Bone marrow (tissue), 2 donors: Measurements from ENCODE around the gene RIMKLB.

Experiments
- DNase-seq, 2 donors: peaks; one replicate each; lab custom pipeline; 2025; lab: John Stamatoyannopoulos, UW

RIMKLB gene, protein sequence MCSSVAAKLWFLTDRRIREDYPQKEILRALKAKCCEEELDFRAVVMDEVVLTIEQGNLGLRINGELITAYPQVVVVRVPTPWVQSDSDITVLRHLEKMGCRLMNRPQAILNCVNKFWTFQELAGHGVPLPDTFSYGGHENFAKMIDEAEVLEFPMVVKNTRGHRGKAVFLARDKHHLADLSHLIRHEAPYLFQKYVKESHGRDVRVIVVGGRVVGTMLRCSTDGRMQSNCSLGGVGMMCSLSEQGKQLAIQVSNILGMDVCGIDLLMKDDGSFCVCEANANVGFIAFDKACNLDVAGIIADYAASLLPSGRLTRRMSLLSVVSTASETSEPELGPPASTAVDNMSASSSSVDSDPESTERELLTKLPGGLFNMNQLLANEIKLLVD

DNA sequence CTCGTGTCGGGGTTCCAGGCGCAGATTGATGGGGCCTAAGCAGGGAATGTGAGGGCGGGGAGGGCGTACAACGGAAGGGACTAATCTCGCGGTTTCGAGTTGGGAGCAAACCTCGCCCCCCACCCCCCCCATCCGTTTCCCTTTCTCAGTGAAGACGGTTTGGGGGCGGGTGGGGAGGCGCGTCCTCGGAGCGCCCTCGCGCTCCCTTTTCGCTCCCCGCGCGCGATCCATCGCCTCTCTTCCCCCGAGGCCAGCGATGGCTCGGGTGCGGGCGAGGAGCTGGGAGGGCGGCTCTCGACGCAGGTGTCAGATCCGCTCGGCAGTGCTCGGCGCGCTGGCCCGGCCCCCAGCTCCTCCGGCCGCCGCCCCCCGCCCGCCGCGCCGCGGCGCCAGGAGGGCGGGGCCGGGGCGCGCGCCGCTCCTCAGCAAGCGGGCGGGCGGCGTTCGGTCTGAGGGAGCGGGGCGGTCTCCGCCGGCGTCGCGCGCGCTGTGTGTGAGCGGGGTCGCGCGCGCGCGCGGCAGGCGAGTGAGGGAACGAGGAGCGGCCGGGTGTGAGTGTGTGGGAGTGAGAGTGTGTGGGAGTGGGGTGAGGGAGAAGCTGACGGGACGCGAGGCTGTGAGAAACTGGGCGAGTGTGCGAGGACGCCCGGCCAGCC, at the start of gene RIMKLB:
Gene RIMKLB (plus strand): TSS at position 516 of the 656 bp plus-strand sequence. CDS start 15,876 bp downstream, outside the sequence.
- DNase-seq, result peak; percentile 43 to 80

DNA sequence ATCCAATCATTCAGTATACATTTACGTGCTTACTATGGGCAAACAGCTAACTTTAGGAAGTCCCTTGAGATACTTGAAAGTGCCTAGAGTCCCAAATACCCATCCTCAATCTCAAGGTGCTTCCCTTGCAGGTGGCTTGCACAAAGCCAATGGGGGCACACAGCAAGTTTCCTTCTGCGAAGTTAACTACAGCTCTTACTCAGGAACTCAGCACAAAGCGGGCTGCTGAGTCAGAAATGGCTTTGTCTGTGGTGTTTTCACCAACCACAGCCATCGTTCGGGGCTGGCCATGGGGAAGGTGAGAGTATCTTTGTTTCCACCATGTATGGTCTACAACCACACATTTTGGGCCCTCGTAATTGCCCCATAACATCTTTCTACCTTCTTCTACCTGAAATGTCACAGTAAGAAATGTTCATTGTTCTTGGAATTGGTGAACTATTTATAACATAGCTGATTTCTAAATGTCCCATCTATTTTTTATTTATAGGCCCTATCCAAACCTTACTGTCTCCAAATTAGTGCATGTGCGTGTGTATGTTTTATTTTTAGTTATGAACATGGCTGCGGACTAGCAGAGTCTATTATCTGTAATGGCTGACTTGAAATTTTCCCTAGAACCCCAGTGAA, 49.1 kb upstream of the RIMKLB start:
- no peak for DNase-seq

DNA sequence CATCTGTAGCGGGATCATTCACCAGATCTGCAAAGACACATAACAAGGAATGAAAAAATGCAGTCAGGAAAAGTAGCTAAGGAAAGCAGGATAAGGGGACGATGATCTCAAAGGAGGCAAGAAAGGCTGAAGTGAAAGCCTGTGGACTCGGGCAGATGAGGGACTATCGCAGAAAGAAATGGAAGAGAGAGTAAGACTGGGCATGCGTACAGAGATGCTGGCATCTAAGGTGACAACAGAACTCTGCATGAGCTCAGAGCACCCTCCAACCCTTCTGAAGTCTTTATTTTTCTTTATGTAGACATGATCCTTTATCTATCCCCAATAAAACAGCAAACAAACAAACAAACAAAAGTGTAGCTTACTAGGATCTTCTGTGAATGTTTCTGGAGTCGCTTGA, 42.4 kb upstream of the RIMKLB start:
- DNase-seq, result no peak

DNA sequence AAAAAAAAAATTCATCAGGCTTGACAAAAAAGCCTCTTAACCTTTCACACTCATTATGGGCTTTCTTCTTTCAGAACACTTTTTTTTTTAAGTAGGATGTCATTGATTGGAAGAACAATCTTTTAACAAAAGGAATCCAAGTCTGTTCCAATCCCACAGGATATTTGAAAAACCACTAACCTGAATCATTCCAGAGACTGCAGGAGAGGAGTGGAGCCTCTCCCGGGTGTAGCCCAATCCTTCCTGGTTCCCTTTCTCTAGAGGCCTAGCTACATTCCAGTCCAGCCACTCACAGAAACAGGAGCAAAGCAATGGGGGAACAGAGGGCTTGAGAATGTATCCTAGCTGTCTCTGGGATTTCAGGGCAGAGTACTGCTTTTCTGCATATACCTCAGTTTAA, 39.4 kb upstream of the RIMKLB start:
- no peak for DNase-seq

DNA sequence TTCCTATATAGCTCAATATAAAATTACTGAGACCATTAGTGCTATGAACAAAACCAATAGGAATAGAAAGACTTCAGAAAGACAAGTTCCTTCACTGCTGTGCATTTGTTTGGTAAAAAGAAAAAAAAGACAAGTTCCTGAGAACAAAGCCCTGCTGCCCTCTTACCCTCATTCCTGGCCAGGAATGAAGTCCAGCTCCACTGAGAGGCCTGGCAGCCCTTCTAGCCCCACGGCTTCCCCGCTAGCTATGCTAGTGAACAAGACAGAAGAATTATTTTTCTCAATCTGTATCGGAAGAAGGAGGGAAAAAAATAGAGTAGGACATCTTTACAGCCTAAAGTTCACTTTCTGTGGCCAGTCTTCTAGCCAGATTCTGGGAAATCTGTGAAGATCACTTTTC, 36.8 kb upstream of the RIMKLB start:
- no peak for DNase-seq

DNA sequence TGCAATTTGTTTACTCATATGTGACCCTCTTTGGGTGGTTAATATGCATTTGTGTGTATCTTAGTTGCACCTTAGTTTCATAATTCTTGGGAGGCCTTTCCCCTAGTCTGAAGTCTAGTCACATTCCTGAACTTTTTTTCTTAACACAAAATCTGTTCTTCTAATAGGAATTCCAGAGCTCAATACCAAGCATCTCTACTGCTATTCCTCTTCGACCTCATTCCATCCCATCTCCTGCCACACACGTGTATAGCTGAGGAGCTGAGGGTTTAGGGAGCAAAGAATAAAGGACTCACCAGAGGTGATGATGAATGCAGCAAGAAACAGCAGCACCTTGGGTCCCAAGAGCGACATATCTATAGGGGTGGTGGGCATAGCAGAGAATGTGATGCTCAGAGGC, 36.0 kb upstream of the RIMKLB start:
- DNase-seq, result no peak

DNA sequence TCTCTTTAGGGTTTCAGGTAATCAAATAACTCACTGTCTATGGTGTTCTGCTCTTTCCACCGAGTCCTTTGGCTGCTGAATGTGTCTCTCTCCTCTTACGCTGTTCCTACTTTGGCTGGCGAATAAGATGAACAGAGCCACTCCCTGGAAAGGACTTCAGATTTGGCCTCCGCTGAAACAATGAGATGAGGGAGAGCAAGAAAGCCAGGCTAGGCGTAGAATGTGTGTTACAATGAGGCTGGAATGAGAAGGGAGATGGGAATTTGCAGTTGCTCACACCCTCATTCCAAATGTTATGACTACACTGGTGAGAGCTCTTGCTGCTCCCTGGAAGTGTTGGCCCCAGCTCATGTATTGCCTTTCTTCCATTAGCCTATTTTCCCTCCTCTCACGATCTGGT, 35.2 kb upstream of the RIMKLB start, which contains the start of gene MFAP5:
Gene MFAP5 (minus strand): TSS at position 234 of the 400 bp plus-strand sequence. CDS start 722 bp downstream, outside the sequence.
- no peak for DNase-seq

DNA sequence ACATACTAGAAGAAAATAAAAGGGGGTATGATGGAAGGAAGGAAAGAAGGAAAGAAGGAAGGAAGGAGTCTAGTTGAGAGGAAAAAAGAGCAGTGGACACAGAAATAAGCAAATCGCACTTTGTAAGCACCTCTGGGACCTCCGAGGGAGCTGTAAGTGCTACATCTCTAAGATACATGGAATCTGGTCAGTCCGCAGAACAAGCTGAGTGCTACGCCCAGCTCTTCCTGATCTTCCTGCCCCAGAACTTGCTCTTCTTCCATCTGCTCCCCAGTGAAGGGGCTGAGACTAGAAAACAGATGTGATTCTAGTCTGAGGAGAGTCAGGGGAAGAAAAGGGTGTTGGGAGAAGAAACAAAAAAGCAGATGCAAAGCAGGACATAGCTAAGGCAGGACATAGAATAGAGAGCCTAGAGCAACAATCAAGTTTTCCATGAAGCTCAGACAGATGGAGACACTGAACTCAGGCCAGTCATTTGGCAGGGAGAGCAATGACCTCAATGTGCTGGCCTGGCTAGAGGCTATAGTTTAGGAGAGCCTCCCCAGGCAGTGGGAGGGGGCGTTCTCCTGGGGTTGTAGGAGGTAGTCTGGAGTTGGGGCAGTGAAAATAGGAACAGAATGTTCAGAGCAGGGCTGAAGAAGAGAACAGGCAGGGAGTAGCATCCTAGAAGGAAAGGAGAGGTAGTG, 33.4 kb upstream of the RIMKLB start:
- no peak for DNase-seq

DNA sequence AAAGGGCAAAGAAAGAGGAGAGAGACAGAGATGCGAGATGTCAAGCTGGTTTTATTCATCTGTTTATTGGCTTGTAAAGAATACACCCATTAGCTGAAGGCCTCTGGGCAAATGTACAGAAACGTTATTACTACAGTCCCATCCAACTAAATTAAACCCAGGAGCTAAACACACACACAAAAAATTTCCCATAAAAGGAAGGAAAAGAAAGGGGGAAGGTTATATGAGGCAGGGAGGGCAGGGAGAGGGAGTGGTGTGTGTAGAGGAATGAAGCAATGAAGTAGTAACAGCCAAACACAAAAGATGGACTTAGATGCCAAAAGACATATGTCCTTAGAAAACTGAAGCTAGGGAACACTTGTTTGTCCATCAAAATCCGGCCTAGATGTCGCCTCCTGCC, 32.0 kb upstream of the RIMKLB start:
- DNase-seq, result no peak

DNA sequence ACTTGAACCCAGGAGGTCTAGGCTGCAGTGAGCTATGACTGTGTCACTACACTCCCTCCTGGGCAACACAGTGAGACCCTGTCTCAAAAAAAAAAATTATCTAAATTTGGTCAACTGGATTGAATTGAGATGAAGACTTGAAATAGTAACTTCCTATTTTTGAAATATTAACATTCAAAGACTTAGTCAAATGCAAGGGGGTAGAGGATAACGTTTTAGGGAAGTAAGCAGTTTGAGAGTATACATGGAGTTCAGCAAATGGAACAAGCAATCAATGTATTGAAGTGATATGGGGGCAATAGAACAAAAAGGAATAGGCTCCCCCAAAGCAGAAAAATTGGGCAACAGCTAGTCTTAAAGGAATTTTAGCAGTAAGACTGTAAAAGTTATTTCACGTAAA, 30.5 kb upstream of the RIMKLB start:
- peak in 1 of 2 donors; percentile 36 for DNase-seq

DNA sequence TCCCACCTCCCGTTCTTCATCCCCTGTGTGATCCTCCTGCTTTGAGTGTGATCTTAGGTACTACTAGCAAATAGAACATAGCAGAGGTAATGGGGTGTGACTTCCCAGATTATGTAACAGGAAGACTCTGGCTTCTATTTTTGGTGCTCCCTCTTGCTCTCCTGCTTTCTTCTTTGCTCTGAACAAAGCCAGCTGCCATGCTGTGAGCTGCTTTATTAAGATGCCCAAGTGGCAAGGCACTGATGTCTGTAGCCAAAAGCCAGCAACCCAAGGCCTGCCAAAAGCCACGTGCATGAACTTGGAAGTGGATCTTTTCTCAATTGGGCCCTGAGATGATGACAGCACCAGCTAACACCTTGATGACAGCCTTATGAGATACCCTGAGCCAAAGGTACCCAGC, 29.4 kb upstream of the RIMKLB start:
- no peak for DNase-seq

DNA sequence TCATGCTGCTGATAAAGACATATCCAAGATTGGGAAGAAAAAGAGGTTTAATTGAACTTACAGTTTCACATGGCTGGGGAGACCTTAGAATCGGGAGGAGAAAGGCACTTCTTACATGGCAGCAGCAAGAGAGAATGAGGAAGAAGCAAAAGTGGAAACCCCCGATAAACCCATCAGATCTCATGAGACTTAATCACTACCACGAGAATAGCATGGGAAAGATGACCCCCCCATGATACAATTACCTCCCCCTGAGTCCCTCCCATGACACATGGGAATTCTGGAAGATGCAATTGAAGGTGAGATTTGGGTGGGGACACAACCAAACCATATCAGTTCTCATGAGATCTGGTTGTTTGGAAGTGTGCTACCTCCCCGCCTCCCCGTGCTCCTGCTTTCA, 25.4 kb upstream of the RIMKLB start:
- DNase-seq, result no peak

DNA sequence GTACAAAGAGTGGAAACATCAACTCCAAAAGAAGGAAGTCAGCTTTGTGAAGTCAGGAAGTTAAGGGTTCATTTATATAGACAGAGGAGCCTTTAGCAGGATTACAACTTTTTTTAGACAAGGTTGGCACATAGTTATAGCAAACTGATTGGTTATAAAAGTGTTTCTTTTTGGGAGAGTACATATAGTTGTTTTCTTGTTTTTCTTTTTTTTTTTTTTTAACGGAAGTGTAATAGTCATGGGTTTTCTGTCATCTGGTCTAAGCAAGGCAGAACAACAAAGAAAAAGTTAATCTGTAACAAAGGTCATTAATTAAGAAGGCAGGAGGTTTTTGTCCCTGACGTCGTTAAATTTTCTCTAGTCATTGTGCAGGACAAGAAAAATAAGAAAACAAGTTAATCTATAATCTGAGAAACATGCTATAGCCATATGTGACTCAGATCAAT, 22.2 kb upstream of the RIMKLB start:
- no peak for DNase-seq

DNA sequence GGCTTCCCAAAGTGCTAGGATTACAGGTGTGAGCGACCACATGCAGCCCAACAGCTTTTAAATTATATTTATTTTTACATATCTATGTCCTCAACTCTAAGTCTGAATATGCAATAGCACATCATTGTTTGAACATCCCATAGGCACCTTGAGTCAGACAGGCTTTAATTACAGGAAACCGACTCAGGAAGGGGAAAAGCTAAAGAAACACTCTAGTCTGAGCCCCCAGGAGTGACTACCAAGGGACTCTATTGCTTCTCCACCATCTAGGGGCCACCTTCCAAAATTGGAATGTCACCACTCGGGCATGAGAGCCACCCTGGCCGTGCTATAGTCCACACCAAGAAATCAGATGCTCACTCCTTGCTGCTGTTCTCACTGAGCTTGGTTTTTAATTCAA, 21.1 kb upstream of the RIMKLB start:
- peak in 1 of 2 donors; percentile 7 for DNase-seq

DNA sequence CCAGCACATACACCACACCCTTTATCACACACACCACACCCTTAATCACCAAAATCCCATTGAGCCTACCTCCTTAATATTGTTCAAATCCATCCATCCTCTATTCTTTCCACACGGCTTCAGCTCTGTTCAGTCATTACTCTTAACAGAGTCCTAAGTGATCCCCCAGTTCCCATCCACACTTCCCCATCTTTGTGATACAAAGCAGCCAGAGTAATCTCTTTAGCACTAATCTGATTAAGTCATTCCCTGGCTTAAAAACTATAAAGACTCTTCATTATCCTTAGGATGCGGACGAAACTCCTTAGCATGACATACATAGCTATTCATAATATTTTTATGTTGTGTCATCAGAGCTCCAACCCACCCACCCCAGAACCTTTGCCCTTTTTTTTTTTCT, 20.4 kb upstream of the RIMKLB start:
- DNase-seq, result no peak

DNA sequence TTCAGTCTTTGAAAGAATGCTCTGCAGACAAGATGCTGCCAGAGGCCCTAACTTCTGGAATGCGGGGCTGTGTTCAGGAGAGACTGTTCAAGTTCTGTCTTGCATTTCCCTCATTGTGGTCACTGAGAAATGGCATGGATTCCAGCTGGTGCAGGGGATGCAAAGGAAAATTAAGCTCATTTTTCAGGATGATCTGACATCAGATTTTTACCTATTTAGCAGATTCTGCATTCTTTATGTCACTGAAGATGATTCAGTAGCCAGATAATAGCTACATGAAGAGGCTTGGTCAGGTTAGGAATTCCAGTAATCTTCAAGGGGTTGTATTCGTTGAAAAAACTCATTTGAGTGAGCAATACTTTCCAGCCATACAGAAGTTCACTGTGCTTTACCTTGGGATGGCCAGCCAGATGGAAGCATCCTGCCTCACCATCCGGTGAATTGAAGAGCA, 19.1 kb upstream of the RIMKLB start:
- DNase-seq, result no peak

DNA sequence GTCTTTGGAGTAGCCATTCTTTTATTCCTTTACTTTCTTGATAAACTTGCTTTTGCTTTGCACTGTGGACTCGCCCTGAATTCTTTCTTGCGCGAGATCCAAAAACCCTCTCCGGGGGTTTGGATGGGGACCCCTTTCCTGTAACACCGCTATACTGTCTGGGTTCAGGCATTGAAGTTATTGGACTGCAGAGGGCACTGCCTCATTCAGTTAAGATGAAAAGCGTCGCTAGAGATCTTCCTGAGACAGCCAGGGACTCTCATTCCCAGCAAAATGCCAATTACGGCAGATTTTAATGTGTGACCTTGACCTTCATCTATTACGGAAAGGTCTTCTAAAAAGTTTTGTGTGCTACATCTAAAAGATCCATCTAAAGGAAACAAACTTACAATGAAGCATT, 17.3 kb upstream of the RIMKLB start:
- DNase-seq, result no peak

DNA sequence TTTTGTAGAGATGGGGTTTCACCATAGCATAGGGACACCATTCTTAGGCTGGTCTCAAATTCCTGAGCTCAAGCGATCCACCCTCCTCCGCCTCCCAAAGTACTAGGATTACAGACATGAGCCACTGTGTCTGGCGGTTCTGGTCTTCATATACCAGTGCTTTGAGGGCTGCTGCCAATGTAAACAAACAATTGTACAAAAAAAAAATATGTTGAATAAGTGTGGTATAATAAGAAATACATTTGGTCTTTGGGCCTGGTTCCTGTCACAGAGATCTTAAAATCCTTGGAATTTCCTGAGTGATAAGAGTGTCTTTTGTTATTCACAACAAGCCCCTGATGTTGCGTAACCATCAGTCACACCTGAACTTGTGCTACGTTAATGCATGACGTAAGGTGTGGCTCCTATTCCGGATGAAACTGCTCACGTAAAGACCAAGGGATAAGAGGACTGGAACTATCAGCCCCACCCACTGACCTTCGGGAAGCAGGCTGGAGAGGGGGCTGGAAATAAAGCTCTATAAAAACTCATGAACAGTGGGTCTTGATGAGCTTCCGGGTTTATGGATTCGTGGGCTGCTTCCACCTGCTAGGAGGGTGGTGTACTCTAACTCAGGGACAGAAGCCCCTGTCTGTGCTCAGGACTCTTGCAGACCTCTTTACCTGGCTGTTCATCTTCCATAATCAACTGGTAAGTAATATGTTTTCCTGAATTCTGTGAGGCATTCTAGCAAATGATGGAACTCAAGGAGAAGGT, 16.5 kb upstream of the RIMKLB start:
- DNase-seq, result no peak

DNA sequence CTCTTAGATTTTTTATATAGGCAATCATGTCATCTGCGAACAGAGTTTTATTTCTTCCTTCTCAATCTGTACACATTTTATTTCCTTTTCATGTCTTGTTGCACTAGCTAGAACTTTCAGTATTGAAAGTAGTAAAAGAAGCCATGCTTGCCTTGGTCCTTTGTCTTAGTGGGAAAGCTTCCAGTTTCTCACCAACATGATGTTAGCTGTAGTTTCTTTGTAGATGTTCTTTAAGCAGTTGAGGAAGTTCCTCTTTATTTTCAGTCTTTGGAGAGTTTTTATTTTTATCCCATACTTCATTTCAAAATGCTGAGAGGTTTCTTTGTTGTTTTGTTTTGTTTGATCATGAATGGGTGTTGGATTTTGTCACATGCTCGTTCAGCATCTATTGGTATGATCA, 12.7 kb upstream of the RIMKLB start:
- DNase-seq, result peak in 1 of 2 donors; percentile 26

DNA sequence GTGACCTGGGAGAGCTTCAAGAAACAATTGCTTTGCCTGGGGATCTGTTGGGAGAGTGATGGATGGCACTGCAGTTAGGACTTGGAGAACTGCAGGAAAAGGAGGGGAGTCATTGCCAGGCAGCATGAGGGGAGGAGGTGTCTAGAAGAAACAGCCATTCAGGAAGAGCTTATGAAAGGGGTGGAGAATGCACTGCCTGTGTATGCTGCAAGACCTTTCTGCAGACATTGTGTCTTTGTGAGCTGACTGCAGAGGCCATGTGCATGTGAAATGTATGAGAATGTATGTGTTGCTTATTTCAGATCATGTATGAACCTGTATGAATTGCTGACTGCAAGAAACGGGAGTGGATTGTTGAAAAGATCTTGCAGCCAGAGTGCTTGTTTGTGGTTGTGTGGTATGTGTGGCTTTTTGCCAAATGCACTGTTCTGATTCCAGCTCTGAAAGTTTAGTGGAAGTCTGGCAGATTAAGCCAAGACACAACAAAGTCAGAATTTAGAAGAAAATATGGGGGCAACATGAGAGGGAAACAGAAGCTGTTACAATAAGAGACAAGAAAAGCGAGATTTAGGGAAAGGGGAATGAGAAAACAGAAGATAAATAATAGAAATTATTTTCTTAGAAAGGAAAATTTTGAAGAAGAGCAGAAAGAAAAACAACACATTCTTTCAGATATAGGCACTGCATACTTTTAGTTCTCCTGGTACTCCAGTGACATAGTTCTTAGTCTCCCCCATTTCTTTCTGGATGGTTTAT, 9.8 kb upstream of the RIMKLB start:
- DNase-seq, result peak in 1 of 2 donors; percentile 11

DNA sequence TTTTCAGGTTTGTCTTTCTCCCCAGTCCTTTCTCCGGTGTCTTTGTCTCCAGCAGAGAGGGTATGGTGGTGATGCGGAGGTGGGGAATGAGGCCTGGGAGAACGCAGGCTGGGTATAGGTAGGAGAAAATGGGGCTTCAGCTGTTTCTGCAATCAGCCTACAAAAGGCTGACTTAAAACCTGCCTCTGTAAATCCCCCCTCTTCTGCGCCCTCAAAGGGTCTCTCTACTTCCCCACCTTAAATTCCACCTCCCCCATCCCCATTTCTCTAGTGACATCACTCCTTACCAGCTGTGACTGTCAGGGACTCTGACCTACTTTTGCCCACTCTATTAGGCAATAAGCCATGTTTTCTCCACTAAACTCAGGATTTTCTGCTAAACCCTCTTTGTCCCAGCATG, 8.1 kb upstream of the RIMKLB start:
- no peak for DNase-seq
